ENCODE measurements around the gene MPHOSPH9. TPM values are rescaled to one million over a fixed set of nuclear protein-coding genes. Genes with fewer than 3 reads are reported as not detected.

MPHOSPH9 gene, protein sequence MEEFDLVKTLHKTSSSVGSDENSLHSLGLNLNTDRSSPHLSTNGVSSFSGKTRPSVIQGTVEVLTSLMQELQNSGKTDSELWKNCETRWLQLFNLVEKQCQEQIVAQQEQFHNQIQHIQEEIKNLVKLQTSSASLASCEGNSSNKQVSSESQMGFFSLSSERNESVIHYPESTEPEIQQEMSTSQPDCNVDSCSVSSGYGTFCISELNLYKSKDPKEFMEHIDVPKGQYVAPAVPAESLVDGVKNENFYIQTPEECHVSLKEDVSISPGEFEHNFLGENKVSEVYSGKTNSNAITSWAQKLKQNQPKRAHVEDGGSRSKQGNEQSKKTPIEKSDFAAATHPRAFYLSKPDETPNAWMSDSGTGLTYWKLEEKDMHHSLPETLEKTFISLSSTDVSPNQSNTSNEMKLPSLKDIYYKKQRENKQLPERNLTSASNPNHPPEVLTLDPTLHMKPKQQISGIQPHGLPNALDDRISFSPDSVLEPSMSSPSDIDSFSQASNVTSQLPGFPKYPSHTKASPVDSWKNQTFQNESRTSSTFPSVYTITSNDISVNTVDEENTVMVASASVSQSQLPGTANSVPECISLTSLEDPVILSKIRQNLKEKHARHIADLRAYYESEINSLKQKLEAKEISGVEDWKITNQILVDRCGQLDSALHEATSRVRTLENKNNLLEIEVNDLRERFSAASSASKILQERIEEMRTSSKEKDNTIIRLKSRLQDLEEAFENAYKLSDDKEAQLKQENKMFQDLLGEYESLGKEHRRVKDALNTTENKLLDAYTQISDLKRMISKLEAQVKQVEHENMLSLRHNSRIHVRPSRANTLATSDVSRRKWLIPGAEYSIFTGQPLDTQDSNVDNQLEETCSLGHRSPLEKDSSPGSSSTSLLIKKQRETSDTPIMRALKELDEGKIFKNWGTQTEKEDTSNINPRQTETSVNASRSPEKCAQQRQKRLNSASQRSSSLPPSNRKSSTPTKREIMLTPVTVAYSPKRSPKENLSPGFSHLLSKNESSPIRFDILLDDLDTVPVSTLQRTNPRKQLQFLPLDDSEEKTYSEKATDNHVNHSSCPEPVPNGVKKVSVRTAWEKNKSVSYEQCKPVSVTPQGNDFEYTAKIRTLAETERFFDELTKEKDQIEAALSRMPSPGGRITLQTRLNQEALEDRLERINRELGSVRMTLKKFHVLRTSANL
- total RNA-seq: 62.9 TPM

DNA sequence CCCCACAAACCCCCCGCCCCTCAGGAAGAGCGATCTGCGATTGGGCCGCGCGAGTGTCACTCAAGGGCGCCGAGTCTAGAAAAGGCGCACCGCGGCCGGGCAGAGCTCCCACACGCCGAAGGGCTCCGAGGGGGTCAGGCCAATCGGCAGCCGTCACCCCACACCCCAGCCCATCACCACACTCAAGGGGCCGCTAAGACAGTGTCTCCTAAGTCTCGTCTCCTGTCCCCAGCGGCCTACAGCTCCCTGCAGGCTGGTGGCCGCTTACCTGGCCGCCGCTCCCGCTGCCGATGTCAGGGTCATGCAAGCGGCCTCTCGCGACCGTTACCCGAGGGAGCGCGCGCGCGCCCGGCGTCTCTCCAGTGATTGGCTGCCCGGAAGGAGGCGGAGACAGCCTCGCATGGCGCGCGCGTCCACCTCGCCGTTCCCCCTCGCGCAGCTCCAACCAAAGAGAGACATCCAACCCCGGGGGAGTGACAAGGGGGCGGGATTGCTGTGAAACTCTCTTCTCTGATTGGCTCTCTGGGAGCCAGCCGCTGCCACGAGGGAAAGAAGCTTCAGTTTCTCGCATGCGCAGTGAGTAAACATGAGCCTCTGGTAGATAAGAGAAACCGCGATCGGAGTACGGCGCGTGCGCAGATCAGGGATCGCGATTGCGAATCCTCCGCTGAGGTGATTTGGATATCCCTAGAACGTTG, at the start of gene MPHOSPH9, which contains the start of gene MTRFR:
MPHOSPH9 (minus strand) TSS at position 335 of the 698 bp plus-strand sequence. CDS start 2,777 bp downstream, outside the sequence.
MTRFR (plus strand) TSS at position 630 of the 698 bp plus-strand sequence. CDS start 20,239 bp downstream, outside the sequence.
- peak; percentile 100 for DNase-seq

DNA sequence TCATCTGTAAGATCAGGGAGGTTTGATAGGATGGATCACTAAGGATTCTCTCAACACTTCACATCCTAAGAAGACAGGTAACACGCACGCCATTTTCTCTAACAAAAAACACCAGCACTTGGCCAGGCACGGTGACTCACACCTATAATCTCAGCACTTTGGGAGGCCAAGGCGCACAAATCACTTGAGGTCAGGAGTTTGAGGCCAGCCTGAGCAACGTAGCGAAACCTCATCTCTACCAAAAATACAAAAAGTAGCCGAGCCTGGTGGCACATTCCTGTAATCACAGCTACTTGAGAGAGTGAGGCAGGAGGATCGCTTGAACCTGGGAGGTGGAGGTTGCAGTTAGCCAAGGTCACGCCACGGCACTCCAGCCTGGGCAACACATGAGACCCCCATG, 49.2 kb upstream of the MPHOSPH9 start:
- DNase-seq: no peak

DNA sequence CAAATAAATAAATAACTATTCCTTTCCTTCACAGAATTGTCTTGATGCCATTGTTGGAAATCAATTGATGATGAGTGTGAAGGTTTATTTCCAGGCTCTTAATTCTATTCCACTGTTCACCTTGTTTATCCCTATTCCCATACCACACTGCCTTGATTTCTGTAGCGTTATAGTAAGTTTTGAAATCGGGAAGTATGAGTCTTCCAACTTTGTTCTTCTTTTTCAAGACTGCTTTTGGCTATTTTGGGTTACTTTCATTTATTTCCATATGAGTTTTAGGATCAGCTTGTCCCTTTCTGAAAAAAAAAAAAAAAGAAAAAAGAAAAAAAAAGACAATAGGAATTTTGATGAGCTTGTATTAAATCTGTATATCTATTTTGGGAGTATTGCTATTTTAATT, 48.0 kb upstream of the MPHOSPH9 start:
- DNase-seq: no peak

DNA sequence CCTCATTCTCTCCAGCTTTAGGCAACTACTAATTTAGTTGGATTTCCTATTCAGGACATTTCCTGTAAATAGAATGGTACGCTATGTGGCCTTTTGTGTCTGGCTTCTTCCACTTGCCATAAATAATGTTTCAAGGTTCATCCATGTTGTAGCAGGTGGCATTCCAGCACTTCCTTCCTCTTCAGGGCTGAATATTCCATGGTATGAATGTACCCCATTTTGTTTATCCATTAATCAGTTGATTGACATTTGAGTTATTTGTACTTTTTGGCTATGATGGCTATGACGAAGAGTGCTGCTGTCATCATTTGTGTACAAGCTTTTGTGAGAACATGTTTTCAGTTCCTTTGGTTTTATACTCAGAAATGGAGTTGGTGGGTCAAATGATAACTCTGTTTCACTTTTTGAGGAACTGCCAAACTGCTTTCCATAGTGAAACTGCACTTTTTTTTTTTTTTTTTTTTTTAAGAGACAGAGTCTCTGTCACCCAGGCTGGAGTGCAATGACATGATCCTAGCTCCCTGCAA, 45.2 kb upstream of the MPHOSPH9 start:
- no peak for DNase-seq

DNA sequence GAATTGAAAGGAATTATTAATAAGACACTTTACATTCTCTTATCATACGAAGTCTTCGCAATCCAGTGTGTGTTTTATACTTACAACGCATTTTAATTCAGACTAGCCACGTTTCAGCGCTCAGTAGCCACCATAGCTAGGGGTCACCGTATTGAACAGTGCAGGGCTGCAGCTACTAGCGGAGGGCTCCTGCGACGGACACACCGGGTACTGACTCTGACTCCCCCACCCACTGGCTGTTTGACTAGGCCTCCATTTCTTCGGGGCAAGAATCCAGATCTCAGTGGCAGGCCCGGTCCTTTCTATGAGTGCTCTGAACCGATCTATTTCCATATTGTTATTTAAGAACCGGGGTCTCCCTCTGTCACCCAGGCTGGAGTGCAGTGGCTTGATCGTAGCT, 40.2 kb upstream of the MPHOSPH9 start:
- DNase-seq: no peak

DNA sequence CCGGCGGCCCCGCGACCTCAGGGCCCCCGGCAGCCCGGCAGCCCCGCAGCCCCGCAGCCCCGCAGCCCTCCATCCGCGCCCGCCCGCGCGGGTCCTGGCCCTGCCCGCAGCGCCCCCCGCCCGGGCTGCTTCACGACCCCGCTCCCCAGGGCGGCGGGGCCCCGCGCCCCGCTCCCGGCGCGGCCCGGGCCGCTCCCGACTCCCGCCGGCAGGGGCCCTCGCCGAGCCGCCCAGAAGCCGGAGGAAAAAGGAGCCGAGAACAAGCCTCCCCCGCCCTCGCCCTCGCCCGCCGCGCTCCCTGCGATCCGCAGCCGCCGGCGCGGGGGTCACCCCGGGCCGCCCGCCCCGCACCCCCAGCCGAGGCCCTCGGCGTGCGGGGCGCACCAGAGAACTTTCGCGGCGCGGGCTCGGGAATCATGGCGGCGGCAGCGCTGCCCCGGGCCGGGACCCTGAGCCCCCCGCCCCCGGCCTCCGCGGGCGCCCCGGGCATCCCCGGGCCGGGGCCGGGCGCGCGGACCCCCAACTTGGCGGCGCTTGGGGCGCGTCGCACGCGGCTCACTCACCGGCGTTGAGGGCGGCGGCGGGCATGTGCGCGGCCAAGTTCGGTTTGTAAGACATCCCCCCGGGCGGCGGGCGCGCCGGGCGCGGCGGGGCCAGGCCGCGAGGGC, 38.2 kb upstream of the MPHOSPH9 start:
- DNase-seq: peak; percentile 83

DNA sequence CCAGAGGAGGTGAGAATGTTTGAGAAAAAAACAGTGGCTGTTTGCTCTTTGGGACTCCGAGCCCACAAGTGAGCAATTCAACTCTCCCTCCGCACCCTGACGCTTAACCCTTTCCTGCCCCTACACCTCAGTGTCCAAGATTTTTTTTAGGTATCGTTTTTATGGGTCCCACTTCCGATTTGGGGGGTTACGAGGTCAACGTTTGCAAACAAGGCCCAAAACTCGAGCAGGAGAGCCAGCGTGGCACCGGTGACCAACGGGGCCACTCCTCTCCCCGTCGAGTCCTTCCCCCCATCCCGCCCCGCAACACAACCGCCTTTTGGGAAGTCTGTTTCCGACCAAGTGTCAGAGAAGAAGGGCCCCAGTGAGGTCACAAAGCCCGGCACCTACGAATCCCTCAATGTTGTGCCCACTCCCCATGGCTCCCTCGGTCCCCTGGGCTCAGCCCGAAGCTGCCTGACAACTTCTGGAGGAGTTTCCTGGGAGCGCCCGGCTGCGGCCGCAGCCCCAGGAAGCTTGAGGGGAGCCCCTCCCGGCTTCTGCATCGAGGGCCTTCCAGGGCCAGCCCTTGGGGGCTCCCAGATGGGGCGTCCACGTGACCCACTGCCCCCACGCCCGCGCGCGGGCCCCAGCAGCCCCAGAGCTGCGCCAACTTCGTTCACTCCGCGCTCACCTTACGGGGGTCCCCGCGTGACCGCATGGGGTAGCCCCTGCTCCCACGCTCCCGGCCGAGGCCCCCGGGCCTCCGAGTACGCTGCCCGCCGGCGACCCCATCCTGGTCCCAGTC, 37.5 kb upstream of the MPHOSPH9 start:
- peak; percentile 45 for DNase-seq

DNA sequence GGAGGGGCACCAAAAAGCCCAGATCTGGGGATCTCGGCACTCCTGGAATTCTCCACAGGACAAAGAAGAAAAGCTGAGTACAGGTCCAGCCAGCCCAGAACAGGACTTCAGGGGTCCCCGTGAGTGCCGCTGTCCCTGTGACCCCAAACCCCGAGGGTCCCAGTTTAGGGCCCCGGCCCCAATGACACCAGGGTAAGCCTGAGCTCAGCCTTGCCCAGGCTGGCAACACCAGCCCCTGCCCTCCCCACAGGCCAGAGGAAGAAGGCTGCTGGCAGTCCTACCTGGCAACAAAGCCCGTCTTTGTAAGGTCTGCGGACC, 36.9 kb upstream of the MPHOSPH9 start:
- DNase-seq: peak; percentile 45

DNA sequence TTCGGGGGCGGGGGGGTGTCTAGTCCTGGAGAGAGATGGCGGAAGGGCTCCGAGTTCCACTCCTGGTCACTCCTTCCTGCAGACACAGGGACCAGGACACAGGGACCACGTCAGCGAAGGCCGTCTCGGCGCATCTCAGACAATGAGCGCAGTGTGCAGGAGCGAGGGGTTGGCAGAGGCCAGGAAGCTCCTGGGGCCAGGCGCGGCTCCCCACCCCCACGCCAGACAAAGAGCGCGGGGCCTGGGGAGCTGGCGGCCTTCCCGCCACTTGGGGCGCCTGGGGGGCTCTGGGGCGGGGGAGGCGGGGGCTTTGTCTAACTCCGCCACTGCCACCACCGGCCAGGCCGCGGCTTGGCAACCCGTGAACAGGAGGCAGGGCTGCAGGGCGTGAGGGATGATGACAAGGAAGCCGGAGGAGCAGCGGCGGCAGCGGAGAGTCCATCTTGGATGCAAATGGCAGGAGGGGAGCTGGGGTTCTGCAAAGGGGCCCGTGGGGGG, 36.5 kb upstream of the MPHOSPH9 start:
- peak; percentile 92 for DNase-seq

DNA sequence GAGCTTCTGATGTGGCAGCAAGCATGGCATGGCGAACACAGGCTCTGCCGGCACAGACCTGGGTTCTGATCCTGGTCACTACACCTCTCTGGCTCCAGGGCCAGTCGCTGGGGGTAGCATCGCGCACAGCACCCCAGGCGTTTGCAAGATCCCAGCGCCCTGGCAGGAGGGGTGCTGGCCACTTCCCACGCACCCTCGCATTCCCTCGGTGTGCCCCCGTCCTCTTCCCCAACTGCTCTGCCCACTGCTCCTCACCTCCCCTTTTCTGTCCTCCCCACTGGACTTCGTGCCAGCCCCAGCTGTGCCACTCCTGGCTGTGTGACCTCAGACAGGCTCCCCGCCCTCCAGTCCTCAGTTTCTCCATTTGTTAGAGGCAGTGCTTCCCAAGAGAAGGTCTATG, 35.9 kb upstream of the MPHOSPH9 start:
- no peak for DNase-seq

DNA sequence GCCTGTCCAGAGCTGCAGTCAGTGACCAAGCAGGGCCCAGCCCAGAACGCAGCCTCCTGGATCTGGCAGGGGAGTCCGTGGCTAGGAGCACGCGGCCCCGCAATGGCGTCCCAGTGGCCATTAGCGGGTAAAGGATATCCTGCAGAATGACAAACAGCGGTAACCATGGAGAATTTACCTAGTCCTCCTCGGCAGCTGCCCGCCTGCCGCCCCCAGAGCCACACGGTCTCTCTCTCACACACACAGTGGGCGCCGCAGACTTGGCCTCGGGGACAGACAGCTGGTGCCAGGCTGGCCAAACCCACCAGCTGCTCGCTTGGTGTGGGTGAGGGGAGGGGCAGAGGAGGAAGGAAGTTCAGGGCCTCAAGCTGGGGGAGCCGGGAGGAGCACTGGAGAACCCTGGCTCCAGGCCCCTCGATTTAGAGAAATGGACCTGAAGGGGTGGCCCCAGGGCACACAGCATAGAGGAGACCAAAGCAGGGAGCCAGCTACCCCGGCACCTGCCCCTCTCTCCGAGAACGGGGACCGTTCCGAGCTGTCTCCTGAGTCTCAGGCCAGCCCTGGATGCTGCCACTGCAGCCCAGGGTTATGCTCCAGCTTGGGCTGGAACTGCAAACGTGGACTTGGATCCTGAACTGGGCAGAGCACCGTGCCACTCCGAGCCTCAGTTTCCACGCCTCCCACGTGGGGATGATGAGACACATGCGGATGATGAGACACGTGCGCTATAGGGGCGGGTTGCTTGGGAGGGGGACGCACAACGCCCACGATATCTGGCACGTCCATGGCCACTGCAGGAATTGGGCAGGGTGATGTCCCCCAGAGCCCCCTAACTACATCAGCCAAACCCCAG, 35.3 kb upstream of the MPHOSPH9 start:
- peak; percentile 97 for DNase-seq

DNA sequence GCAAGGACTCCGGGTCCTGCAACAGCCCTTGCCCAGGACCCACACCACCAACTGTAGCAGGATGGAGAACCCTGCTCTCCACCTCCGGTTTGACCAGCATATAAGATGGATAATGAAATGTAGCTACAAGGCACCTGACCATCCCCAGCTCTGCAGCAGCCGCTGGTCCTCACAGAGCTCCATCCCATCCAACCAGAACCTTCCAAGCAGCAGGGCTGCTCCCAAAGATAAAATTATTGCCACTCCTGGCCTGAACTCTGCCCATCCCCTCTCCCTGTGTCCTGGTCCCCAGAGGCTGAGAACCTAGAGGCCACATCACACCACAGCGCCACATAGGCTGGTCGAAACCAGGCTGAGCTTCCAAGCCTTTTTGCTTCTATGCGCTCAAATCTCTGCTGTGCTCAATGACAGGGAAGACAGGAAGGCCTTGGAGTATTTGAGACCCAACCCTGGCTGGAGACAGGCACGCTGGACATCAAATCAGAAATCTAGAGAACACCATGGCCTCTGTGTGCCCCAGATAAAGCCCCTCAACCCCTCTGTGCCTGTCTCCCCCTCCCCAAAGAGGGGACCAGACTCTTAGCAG, 34.5 kb upstream of the MPHOSPH9 start:
- no peak for DNase-seq

DNA sequence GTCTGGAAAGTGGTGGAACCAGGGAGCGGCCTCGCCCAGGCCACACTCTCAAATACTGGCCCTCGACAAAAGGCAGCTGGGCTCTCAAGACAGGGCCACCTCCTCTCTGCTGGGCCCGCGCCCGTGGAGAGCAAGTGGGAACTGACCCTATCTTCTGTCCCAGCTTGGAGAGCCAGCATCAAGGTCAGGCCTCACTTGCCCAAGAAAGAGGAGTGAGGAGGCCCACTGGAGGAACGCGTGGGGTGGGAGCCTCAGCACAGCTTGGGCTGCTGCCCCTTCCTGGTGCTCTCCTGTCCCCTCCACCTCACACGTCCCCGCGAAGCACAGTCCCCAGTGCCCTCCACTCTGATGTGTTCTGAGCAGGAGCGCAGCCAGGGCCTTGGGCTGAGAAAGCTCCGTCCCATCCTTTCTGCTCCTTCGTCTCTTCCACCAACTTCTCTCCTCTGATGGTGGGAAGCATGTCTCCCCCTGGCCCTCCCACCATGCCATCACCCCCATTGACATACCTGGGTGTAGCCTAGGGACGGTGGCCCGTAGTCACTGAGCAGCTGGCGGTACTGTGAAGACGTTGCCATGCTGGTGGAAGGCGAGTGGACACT, 33.8 kb upstream of the MPHOSPH9 start:
- no peak for DNase-seq

DNA sequence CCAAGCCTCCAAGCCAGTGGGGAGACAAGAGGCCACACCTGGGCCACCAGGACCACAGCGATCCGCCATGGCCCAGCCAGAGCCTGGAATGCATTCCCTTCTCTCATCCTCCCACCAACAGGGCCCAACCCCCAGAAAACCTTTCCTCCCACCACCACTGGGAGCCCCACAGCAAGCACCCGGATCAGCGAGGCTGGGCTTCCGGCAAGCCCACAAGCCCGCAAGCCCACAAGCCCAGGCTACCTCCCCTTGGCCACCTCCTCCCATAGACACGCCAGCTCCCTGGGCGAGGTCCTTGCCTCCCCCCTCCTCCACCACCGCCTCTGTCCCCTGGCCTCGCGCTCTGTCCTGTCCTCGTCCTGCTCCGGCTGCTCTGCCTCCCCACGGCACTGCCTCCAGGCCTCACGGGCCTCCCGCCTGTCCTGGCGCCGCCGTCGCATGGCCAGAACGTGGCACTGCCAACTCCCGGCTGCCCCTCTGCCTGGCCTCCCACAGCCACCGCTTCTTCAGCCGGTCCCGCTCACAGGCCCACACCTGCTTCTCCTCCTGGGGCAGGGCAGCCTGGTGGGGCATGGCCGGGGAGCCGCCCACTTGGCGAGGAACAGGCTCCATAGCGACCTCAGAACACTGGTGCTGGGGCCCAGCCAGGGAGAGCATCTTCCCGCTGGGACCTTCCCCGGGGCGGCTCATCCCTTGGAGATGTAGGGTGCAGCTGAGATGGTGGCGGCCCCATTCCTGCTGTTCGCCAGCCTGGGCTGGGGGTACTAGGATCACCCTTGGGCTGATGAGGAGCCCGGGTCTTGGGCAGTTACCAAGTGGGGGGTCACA, 33.1 kb upstream of the MPHOSPH9 start:
- DNase-seq: no peak

DNA sequence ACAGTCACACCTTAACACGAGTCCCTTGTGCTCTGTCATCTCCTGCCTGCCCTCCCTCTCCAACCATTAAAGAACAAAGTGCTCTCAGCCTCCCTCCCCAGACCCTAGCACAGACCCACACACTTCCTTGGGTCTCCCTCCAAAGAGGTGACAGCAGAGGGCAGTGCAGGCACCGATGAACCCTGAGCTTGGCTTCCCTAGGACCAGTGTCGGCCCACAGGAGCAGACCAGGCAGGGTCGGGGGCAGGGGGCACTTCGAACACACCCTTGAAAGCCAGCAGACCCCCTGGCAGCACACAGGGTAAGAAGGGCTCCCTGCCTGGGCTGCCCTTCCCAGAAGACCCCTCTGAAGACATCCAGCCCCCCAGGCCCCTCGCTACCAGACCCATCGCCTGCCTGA, 31.7 kb upstream of the MPHOSPH9 start:
- no peak for DNase-seq

DNA sequence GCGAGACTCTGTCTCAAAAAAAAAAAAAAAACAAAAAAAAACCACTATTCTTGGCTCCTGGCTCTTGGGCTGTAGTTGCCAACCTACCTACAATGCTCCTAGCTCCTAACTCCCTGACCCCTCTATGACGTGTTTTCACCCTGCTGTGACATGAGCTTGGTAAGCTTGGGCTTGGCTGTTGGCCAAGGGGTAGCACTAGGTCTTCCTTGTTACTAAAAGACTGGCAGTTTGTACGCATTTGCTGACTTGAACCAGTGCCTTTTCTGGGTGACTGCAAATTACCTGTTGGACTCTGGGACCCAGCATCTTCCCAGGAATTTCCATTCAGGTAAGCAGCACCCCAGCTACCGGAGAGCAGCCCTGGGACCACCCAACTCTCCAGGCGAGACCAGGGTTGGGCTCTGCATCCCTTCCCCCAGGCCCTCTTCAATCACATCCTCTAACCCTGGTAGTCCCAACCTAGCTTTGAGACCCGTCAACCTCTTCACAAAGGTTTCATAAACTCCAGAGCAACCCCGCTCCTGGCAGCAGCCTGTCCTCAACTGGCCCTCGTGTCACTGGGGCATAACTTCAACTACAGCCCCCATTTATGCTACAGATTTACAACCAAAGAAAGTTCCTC, 30.4 kb upstream of the MPHOSPH9 start:
- DNase-seq: no peak

DNA sequence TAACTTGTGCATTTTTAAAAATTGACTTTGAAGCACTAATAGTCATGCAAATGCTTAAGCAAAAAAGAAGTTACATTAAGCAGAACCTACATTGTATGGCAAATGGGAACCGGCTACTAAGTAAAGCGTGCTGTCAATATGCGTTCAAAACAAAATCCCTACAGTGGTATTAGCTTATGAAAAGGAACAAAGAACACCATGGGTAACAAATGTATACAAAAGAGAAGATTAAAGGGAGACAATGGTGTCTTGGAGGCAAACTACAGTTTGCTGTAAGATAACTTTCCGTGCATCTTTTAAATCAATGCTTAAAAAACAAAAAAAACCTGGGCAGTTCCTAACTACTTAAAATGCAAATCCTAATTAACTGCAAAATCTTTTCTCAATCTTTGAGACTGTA, 28.3 kb upstream of the MPHOSPH9 start:
- DNase-seq: no peak

Data from tongue (tissue), 2 donors.